VCaP (cell line): ENCODE data around the gene DNM3.

ENCODE experiments used
- H3K27ac ChIP-seq: fragments of 450-650 bp; 2 replicates; pipeline ENCODE4 v1.5.1; 2017
- CTCF ChIP-seq: fragments of 450-650 bp; conservative IDR thresholded peaks from 2 replicates; pipeline ENCODE4 v1.5.1; 2017; ENCODE audit warnings: mild to moderate bottlenecking, moderate library complexity

DNM3 gene

DNA sequence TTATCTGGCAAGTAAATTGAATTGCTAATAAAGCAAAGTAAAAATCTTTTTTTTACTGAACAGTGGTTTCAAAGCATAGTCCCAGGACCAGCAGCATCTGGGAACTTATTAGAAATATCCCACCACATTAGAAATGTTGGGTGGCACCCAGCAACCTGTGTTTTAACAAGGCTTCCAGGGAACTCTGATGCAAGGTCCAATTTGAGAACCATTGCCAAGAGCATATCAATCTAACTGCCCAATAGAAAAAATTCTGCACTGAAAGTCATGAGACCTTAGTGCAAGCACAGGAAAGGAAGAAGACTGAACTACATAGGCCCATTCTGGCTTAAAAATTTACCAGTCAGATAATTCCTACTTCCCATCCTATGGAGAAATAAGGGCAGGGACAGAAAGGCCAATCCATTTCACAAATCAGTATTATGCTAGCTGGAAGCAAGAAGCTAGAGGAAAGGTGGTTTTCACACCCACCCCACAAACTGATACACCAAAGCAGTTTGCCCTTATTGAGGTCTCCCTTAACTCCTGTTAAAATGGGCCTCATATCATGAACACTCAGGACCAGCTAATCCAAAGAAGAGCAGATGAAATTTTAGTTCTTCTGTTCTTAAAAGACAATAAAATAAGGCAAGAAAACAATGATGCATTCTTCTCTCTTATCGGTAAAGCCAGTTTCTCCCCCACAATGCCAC lies 561.7 kb downstream of the DNM3 start:
- no peak for TF ChIP-seq CTCF
- H3K27ac ChIP-seq: no peak overlapping the region

DNA sequence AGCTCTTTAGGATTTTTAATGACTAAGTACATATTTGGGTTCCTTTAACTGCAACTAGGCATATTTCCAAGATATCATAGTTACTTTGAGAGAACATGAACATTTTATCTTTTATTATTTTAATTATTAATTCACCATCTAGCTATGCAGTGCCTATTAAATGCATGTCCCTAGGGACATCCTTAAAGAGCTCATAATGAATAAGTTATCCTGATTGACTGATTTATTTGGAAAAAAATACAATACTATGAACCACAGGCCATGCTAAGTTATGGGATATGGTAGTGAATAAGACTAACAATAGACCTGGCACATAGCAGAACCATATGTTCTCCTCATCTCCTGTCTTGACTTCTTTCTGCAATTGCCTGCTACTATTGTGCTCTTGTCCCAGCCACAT lies 562.8 kb downstream of the DNM3 start:
- no peak for TF ChIP-seq CTCF
- H3K27ac ChIP-seq: no peak overlapping the region

DNA sequence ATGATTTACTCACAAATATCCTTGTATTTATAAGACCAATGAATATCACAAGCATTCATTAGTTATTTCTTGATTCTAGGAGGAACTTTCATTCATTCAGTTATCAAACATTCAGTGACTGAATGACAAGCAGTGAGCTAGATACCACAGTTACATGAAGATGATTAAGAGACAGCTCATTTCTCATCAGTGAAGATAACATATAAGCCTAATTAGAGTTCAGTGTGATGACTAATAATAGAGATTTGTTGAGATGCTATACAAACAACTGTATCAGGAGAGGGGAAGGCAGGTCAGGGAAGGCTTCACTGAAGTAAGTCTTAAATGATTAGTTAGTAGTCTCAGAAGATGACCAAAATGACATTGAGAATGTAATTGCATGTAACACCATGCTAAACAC lies 564.6 kb downstream of the DNM3 start:
- H3K27ac ChIP-seq: no peak overlapping the region
- no peak for TF ChIP-seq CTCF

- no peak for TF ChIP-seq CTCF
Observed at GRCh38 chr1:172406968-172407367, 565.7 kb downstream of the DNM3 start.

DNA sequence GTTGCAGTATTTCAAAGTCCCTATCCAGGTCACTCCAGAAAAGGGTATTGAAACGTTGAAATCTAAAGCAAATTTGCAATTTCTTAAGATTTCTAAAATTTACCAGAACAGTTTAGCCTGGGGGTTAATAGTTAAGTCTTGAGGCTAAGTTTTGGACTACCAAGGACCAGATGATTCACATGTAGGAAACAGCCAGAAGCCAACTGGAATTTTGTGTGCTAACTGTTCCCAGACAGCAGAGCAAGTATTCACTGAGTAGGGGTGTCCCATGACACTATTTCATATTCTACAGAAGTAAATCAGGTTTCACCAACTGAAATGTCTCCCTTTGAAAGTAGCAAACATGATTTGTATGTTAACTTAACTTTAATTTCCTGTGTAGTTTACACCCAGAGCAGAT lies 567.7 kb downstream of the DNM3 start:
- H3K27ac ChIP-seq: no peak overlapping the region
- no peak for TF ChIP-seq CTCF

More at GRCh38 chr1:172406968-172407367, 565.7 kb downstream of the DNM3 start:
- no peak overlapping the region for H3K27ac ChIP-seq

DNA sequence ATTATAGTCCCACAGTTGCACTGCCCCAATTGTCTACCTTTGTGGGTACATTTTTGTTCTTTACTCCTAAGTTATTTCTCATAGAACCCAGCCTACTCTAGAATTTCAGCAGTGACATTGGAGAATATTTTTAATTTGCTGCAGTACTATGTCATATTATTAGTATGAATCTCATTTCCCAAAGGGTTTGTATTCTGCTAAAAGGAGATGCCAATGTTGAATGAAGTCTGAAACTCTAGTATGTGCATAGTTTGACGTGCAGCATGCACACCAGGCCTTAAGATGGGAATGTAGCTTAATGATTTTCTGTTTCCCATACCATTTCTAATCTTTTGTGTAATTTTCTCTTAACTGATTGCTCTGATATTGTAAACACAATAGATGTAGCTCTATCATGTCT lies 568.7 kb downstream of the DNM3 start:
- TF ChIP-seq CTCF: no peak
- H3K27ac ChIP-seq: no peak overlapping the region

DNA sequence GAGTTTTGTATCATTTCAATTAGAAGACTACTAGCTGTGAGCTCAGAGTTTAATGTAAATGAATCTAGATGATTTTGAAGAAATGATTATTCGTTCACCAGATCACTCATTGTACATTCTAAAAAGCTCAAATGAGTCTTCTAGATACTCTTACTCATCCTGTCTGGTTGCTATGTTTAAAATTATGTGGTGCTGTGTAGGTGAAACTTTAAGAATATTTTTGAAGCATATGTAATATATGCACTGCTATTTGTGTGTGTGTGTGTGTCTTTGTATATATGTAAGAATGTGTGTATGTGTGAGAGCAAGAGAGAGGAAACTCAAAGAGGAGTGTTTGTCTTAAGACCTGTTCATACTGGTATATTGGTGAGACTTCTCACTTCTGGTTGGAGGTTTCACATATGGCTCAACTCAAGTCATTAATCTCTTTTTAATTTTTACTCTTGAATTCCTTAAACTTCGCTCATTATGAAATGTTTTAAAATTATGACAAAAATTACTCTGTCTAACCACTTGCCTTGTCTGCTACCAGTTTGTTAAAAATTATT lies 570.6 kb downstream of the DNM3 start:
- TF ChIP-seq CTCF: no peak
- no peak overlapping the region for H3K27ac ChIP-seq
